OCI-LY3 (cell line): Measurements from ENCODE around the gene ARHGAP24.

Experiments used
- CTCF ChIP-seq: fragments of 200-600, 300-600 bp; sonication (generic); IDR thresholded peaks from 2 replicates; pipeline ENCODE4 v1.5.1; 2014; ENCODE audit warnings: antibody characterized with exemption, low read length, low read depth
- EZH2phosphoT487 ChIP-seq: fragments of 200-600 bp; shearing (Covaris generic); IDR thresholded peaks from 2 replicates; pipeline ENCODE4 v1.6.1; 2018; ENCODE audit warnings: antibody characterized with exemption, mixed run types, low read depth

- TF ChIP-seq CTCF (no peak), EZH2phosphoT487 (no peak)
Observed at GRCh38 chr4:85861064-85861765, 386.3 kb downstream of the ARHGAP24 start.
